Embryonic facial prominence (tissue), 1 donor: Measurements from ENCODE around the gene DNAL4.

Source experiments
- DNase-seq: peaks from one replicate; pipeline ENCODE4 v3.0.0-alpha.2; 2016; ENCODE audit errors: extremely low spot score

DNAL4 gene

GRCh38 chr22:38793721-38794466 lies at the start of gene DNAL4:
Gene DNAL4, minus strand, starts transcription at chr22:38794143. Its CDS starts 11,412 bp downstream, at chr22:38782731.
- peak; percentile 96 for DNase-seq

- peak; percentile 52 for DNase-seq
These were observed 49.3 kb upstream of the DNAL4 start for GRCh38 chr22:38843201-38843656.

DNA sequence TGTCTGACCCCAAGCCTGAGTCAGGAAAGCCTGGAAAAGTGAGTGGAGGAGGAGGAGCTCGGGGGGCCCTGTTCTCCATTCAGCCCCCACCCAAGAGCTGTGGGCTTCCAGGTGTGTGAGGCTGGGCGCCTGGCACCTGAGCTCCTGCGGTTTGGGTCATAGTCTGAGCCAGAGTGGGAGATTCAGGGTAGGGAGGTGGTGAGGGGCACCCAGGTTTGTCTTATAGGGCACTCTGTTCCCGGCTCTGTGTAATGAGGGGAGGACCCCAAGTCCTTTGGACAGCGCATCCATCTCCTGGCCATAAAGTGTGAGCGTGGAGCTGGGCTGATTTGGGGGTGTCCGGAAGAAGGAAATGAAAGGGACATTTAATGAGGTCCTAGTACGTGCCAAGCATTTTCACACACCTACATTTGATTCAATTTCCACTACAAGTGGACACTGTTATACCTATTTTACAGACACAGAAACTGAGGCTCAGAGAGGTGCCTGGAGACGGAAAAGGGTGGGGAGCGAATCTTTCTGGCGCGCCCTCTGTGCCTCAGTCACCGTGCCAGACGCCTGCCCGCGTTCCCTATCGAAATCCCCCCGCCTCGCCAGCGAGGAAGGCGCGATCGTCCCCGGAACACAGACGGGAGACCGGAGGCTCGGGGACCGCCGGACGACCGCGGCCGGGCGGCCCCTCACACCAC lies 48.7 kb upstream of the DNAL4 start:
- no peak for DNase-seq

DNA sequence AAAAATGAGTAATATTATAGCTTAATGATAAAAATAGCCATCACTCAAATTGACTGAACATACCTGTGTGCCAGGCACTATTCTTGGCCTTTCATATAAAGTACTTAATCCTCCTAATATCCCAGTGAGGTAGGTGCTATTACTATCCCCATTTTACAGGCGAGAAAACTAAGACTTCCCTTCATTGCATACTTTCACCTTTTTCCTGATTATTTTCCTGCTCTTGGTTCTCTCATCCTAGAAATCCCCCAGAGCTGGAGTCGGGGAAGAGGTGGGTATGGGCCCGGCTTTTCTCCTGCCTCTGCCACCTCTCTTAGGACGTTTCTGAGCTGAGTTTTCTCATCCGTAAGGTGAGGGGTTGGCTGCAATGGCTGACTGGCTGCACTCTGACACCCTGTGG lies 47.7 kb upstream of the DNAL4 start:
- DNase-seq = no peak

- no peak for DNase-seq
These were observed 47.3 kb upstream of the DNAL4 start for GRCh38 chr22:38841211-38841610.

GRCh38 chr22:38840129-38840528 lies 46.2 kb upstream of the DNAL4 start:
- no peak for DNase-seq

- no peak for DNase-seq
These were observed 45.7 kb upstream of the DNAL4 start for GRCh38 chr22:38839686-38840085.

DNA sequence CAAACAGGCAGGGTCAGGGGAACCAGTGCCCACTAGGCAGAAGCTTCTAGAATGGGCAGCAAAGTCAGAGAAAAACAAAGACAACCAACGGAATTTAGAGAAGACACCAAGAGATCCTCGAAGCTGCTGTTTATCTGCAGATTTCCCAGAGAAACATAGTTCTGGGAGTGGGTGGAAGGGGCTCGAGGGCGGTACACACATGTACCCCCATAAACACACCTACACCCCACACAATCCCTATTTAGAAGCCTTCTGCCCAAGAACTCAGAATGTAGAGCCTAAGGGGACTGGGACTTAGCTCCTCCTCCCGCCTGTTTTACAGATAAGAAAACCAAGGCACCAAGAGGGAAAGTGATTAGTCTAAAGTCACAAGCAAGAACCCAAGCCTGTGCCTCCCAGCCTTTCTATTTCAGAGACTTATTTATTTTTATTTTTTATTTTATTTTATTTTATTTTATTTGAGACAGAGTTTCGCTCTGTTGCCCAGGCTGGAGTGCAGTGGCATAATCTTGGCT lies 43.5 kb upstream of the DNAL4 start:
- no peak for DNase-seq

DNA sequence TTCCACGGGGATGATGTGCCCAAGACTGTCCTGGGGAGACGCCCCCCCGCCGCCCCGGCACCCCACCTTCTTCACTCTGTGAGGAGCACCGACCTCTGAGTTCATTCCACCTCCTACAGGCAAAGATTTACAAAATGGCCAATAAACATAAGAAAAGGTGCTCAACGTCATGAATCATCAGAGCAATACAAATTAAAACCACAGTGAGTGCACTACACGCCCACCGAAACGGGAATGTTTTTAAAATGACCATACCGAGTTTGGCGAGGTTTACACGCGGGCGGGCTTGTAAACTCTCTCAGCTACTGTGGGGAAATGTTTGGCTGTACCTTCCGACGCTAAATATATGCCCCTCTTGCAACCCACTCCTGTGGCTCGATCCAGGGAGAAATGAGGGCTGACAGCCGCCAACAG lies 42.0 kb upstream of the DNAL4 start:
- DNase-seq = no peak

GRCh38 chr22:38834991-38835390 lies 41.0 kb upstream of the DNAL4 start:
- no peak for DNase-seq

- DNase-seq = no peak
These were observed 40.4 kb upstream of the DNAL4 start for GRCh38 chr22:38834215-38834953.

DNA sequence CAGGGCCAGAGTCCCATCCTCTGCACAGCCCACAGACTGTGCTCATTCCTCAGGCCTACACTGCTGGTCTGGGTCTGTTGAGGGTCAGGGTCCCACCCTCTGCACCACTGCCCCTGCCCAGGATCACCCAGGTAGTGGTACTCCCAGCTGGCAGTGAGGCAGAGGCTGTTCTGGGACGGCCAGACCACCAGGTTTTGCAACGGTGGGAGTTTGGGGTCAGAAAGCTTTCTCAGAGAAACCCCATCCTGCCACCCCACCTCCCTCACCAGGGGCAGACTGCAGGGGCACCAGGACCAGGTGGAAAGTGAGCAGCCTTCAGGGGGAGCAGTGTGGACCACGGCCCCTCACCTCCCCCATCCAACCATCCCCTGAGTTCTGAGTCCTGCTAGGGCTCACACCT lies 39.1 kb upstream of the DNAL4 start:
- DNase-seq = no peak

DNA sequence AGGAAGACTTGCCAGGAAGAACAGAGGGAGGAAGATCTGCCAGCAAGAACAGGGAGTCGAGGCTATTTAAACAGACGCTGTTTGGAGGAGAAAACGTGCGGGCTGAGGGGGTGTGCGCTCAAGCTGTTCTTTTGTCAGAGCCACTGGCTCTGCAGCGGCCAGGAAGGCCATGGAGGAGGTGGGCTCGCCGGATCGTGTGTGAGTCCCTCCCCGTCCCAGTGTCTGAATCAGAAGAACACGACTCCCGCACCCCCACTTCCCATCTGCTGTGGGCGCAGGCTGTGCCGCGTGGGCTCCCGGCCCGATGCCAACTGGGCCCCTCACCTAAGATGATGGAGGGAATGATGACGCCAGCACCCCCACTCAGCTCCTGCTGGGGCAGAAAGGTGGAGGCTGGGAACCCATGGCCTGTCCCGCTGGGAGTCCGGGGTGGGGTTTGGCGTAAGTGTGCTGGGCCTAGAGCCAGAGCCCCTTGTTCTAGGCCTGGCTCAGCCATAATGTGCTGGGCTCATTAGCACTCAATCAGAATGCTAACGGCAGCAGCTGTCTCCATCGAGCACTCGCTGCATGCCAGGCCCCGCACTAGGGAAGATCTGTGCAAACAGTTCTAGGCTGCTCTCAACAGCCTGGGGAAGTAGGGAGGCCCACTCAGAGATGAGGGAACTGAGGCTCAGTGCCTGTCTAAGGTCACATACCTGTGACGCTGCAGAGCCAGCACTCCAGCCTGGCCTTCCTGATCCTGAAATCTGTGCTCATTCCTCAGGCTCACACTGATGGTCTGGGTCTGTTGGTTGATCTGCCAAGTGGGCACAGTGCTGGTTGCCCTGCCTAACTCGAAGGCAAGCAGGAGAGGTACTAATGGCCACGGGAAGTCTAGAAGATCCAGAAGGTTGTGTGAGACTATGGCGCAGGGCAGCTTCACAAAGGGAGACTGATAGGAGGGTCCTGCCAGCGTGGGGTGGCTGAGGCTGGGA lies 38.3 kb upstream of the DNAL4 start:
- DNase-seq = no peak

GRCh38 chr22:38831166-38831945 lies 37.4 kb upstream of the DNAL4 start:
- DNase-seq = no peak

DNA sequence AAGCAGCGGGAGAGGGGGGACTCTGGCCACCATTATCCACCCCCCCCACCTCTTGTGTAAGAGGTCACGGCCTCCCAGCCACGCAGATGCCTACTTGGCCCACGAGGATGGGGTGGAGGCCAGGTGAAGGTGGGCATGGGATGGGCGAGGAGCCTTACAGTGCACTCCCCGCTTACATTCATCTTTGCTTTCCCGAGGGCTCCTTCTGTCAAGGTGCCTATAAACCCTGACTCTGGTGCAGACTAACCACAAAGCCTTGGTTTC lies 36.8 kb upstream of the DNAL4 start:
- DNase-seq = no peak

DNA sequence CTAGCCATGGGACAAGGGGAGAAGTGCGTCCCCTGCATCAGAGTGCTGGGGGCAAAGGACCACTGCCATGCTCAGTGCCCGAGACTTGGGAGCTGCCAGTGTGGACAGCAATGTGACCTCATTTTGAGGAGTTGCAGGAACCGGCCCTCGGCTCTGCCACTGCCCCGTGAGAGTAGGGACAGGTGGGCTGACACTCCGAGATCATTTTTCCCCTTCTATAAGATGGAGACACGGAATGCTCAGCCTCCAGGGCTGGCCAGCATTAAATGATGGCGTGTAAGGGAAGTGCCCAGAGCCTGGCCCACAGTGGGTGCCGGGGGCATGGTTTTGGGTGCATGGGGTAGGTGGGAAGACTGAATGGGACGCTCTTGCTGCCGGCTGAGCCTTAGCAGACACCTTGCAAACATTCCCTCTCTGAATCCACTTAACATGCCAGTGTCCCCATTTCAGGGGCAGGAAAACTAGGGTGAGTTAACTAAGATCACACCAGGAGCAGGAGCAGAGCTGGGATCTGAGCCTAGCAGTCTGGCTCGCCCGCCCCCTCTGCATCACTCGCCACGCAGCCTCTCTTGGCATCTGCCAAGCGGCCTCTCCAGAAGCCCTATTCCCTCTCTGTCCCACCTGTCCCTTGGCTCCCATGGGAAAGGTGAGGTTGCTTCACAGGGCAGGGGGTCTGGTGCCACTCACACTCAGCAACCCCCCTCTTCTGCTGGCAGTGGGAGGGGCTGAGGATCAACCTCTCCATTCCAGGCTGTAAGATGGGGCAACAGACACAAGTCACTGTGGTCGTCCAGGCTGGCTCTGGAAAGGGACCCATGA lies 36.3 kb upstream of the DNAL4 start:
- DNase-seq = no peak

DNA sequence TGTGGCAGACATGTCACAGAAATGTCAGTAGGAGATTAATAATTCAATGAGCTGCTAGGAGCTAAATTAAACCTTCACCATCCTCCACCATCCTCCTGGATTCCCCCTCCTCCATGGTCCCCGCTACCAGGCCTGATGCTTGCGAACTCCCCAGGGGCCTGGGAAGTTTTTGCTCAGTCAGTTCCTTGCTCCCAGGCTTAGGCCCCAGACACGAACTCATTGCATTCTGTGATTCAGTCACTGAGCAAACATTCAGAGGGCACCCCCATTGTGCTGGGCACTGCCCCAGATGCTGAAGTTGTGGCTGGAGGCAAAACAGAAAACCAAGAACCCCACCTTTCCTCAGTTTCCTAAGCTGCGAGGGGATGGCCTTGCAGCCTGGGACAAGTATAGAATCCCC lies 35.5 kb upstream of the DNAL4 start:
- no peak for DNase-seq

- no peak for DNase-seq
These were observed 34.8 kb upstream of the DNAL4 start for GRCh38 chr22:38828616-38829205.

- no peak for DNase-seq
These were observed 34.2 kb upstream of the DNAL4 start for GRCh38 chr22:38828191-38828590.
